Ovary (tissue), 9 donors: ENCODE data around the gene NCAM1. TPM values are rescaled to one million over a fixed set of nuclear protein-coding genes. Genes with fewer than 3 reads are reported as not detected.

Source experiments
- DNase-seq, 5 donors: peaks; one replicate each; pipeline ENCODE4 v3.0.0-alpha.2; 2019 to 2020
- H3K27ac ChIP-seq, 2 donors: fragments of 200-600 bp; one replicate each; pipeline versions ENCODE4 v1.5.1 to v1.8.0; 2019 to 2022
- H3K27me3 ChIP-seq: fragments of 200-600 bp; one replicate; pipeline ENCODE4 v1.8.0; 2022
- H3K36me3 ChIP-seq: fragments of 200-600 bp; sonication (generic); one replicate; pipeline ENCODE4 v1.5.1; 2019
- H3K4me1 ChIP-seq: one replicate; pipeline ENCODE4 v1.8.1; 2013; ENCODE audit warnings: mild to moderate bottlenecking, moderate library complexity; ENCODE audit not compliant: insufficient read depth
- H3K4me3 ChIP-seq: fragments of 200-600 bp; sonication (generic); one replicate; pipeline ENCODE4 v1.5.1; 2017
- H3K9me3 ChIP-seq, 2 donors: fragments of 200-600 bp in 1 of 2; sonication (generic) in 1 of 2; one replicate each; pipeline versions ENCODE4 v1.5.1 to v1.8.1; 2013 to 2019; ENCODE audit warnings: mild to moderate bottlenecking in 1 of 2, moderate library complexity in 1 of 2
- CTCF ChIP-seq, 3 donors: fragments of 450-650 bp in 2 of 3; fragments of 200-600 bp in 1 of 3; IDR thresholded peaks; one replicate each; pipeline versions ENCODE4 v1.5.1 to v1.8.0; 2016 to 2022; ENCODE audit warnings: antibody characterized with exemption in 3 of 3, mild to moderate bottlenecking in 1 of 3
- EP300 ChIP-seq: sonication (generic); formaldehyde crosslinking; IDR thresholded peaks from one replicate; pipeline ENCODE4 v1.6.1; 2017; ENCODE audit warnings: antibody characterized with exemption
- POLR2A ChIP-seq: fragments of 450-650 bp; IDR thresholded peaks from one replicate; pipeline ENCODE4 v1.6.1; 2017; ENCODE audit warnings: antibody characterized with exemption, mild to moderate bottlenecking, moderate library complexity
- WGBS, 3 donors: extraction: QIAGEN DNeasy Blood & Tissue Kit in 1 of 3; methylation state at CpG; one replicate each; pipeline versions ENCODE4 v1.1.5 to v1.1.7; 2013 to 2017; 5-methylcytosine and 5-hydroxymethylcytosine counted together
- intact Hi-C, 4 donors: fragments of 100-400 bp; cut with DNase I; formaldehyde crosslinking; loops; one replicate each; pipeline versions ENCODE4 v1.11.0 to v1.15.1; 2022 to 2023
- polyA plus RNA-seq, 2 donors: library from polyadenylated mRNA; stranded (reverse); fragments of 200-250 nt in 1 of 2; fragments of 350-450 nt in 1 of 2; fragmentation: Illumina TruSeq in 1 of 2; extraction: RNeasy Lipid Tissue Mini Kit (QIAGEN cat#74804) in 1 of 2; gene quantifications; one replicate each; pipeline ENCODE4 v1.2.3, GENCODE V29; 2013 to 2014
- total RNA-seq, 7 donors: library from RNA; depleted of rRNA in 2 of 7; stranded (reverse); fragments of >200 nt in 2 of 7; fragmentation: NEBNext Ultra II Directional in 3 of 7; extraction: Animal tissue kit (Norgen Biotek cat#: 25700) in 3 of 7; gene quantifications; one replicate each; pipeline versions ENCODE4 v1.1.0 to v1.2.4, GENCODE V29; 2016 to 2023
- donor health status: DM: no; HTN: no; CAD: no; lungs with moderate emphysema.
- donor health status: DM: no; HTN: no; CAD: no.
- donor health status: Bipolar disorder and iron deficiency.
- donor health status: DM: yes; HTN: yes; CAD: no.
- donor health status: DM: no; HTN: no; CAD: no.
- donor health status: DM: yes; HTN: yes; CAD: no.

Gene NCAM1
- total and polyA plus RNA-seq, 9 donors = 23.0 to 194 (median 106) TPM

- TF ChIP-seq POLR2A = no peak
- TF ChIP-seq EP300 = no peak
- no peak for TF ChIP-seq CTCF (IDR thresholded peaks at IDR 0.05)
- H3K27me3 ChIP-seq = no peaks in the 10 kb centered on the region
- intact Hi-C loops = no loop called here
- 92 to 97% (median 94%) methylated on average over 10 of the region's 10 CpGs for WGBS, 3 donors
- no peaks in the 10 kb centered on the region for H3K9me3 ChIP-seq
- no peak overlapping the region for H3K27ac ChIP-seq
- H3K36me3 ChIP-seq = no peaks in the 10 kb centered on the region
- no peak for DNase-seq
- H3K4me3 ChIP-seq = no peak overlapping the region
- no peaks in the 10 kb centered on the region for H3K4me1 ChIP-seq
These were observed 217.3 kb downstream of the NCAM1 start for GRCh38 chr11:113178381-113179070.

DNA sequence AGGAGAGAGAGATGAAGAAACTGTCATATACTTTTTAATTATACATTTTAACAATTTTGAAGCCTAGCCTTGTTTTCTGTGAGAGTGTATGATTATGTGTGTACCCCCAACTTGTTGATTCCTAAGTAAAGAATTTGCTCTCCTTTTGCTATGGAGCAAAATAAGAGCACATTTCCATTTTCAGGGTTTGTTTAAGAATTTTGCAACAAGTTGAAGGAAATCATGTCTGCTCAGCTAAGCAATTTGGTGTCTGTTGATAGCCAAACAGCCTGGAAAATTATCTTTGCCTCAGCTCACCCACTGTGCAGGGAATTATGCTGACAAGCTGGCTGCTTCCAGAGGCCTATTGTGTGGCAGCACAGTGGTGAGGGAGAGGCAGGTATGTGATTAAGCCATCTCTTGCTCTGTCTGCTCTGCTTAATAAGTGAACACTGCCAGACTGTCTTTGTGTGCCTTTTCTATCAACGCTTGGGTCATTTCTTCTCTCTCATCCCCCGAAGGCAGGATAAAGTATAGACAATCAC lies 218.0 kb downstream of the NCAM1 start:
- Histone ChIP-seq H3K4me1 (no peaks in the 10 kb centered on the region), H3K36me3 (no peaks in the 10 kb centered on the region), H3K9me3 (no peaks in the 10 kb centered on the region), H3K27me3 (no peaks in the 10 kb centered on the region), H3K27ac (no peak overlapping the region), H3K4me3 (no peak overlapping the region)
- intact Hi-C loops = no loop called here
- TF ChIP-seq EP300 (no peak), POLR2A (no peak), CTCF (IDR thresholded peaks at IDR 0.05) (no peak)
- WGBS, 3 donors = 35 to 45% (median 36%) methylated on average over 2 of the region's 2 CpGs
- no peak for DNase-seq

DNA sequence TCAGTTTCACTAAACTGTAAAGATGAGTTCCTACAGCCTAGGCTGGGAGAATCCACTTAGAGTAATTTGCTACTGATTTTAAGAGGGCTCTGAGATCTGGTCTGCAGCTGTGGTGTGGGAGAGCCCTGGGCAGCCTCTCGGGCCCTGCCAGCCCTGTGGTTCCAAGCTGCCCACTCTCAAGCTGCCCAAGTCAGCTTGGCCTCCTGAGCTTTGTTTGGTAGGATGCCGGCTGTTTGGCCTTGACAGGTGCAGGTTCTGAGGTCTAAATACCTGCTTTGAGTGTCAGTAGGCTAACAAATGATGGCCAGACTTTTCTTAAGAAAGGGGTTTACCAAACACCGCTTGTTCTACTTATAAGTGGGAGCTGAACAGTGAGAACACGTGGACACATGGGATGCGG lies 219.9 kb downstream of the NCAM1 start:
- Histone ChIP-seq H3K9me3 (no peaks in the 10 kb centered on the region), H3K27me3 (no peaks in the 10 kb centered on the region), H3K4me3 (no peak overlapping the region), H3K36me3 (no peaks in the 10 kb centered on the region), H3K4me1 (no peaks in the 10 kb centered on the region), H3K27ac (no peak overlapping the region)
- DNase-seq = no peak
- TF ChIP-seq POLR2A (no peak), CTCF (IDR thresholded peaks at IDR 0.05) (no peak), EP300 (no peak)
- intact Hi-C loops = no loop called here
- WGBS, 3 donors = 92 to 96% (median 94%) methylated on average over 5 of the region's 5 CpGs

GRCh38 chr11:113182288-113182687 lies 221.1 kb downstream of the NCAM1 start:
- Histone ChIP-seq H3K4me3 (no peak overlapping the region), H3K27me3 (no peaks in the 10 kb centered on the region), H3K9me3 (no peaks in the 10 kb centered on the region), H3K36me3 (no peaks in the 10 kb centered on the region), H3K27ac (no peak overlapping the region), H3K4me1 (no peaks in the 10 kb centered on the region)
- intact Hi-C loops = no loop called here
- TF ChIP-seq CTCF (IDR thresholded peaks at IDR 0.05) = no peak
- no peak for DNase-seq
- WGBS, 3 donors = 89 to 95% (median 93%) methylated on average over 6 of the region's 6 CpGs
